Mesenchymal stem cell (in vitro differentiated cells and primary cell): ENCODE measurements around the gene TIAM2.
A peak's percentile ranks its signal among the peaks of the same experiment; 100 is the strongest.

Experiments
- DNase-seq: peaks from one replicate; pipeline ENCODE4 v3.0.0-alpha.2; 2013
- H2AFZ ChIP-seq: one replicate; pipeline ENCODE4 v1.6.1; 2013; ENCODE audit warnings: low read depth, mild to moderate bottlenecking, control low read depth, inconsistent platforms, low read length, moderate library complexity
- H2AK5ac ChIP-seq: 2 replicates; pipeline ENCODE4 v1.6.1; 2013; ENCODE audit warnings: low read length, moderate library complexity, mild to moderate bottlenecking, inconsistent platforms; ENCODE audit not compliant: severe bottlenecking
- H2BK120ac ChIP-seq: one replicate; pipeline ENCODE4 v1.6.1; 2013; ENCODE audit warnings: low read depth, mild to moderate bottlenecking, inconsistent platforms, low read length, moderate library complexity
- H2BK12ac ChIP-seq, 2 experiments: one replicate each; pipeline ENCODE4 v1.6.1; 2013; ENCODE audit warnings: inconsistent platforms in 2 of 2, low read length in 2 of 2, mild to moderate bottlenecking in 2 of 2, moderate library complexity in 2 of 2, control low read depth in 1 of 2
- H2BK15ac ChIP-seq: one replicate; pipeline ENCODE4 v1.6.1; 2013; ENCODE audit warnings: mild to moderate bottlenecking, low read depth, inconsistent platforms; ENCODE audit not compliant: poor library complexity, severe bottlenecking
- H2BK5ac ChIP-seq: 2 replicates; pipeline ENCODE4 v1.6.1; 2013; ENCODE audit warnings: low read depth, mild to moderate bottlenecking, low read length, control low read depth, inconsistent platforms; ENCODE audit not compliant: poor library complexity, severe bottlenecking
- H3K14ac ChIP-seq, 2 experiments: one replicate each; pipeline ENCODE4 v1.6.1; 2013; ENCODE audit warnings: inconsistent platforms in 2 of 2, low read length in 2 of 2, control low read depth in 1 of 2, mild to moderate bottlenecking in 1 of 2, moderate library complexity in 1 of 2
- H3K18ac ChIP-seq, 2 experiments: one replicate each; pipeline ENCODE4 v1.6.1; 2013; ENCODE audit warnings: inconsistent platforms in 2 of 2, low read length in 2 of 2, control low read depth in 1 of 2, low read depth in 1 of 2, mild to moderate bottlenecking in 1 of 2
- H3K23ac ChIP-seq, 2 experiments: one replicate each; pipeline ENCODE4 v1.6.1; 2013; ENCODE audit warnings: inconsistent platforms in 2 of 2, low read length in 2 of 2, mild to moderate bottlenecking in 2 of 2, moderate library complexity in 2 of 2, control low read depth in 1 of 2
- H3K27ac ChIP-seq: 2 replicates; pipeline ENCODE4 v1.5.1; 2013; ENCODE audit warnings: mild to moderate bottlenecking, moderate library complexity, low read length, control low read depth, inconsistent platforms; ENCODE audit not compliant: poor library complexity, severe bottlenecking
- H3K27me3 ChIP-seq, 2 experiments: 2 replicates each; pipeline versions ENCODE4 v1.6.1 to v1.7.0; 2013; ENCODE audit warnings: low read length in 2 of 2, mild to moderate bottlenecking in 2 of 2, moderate library complexity in 2 of 2, control low read depth in 1 of 2, inconsistent platforms in 1 of 2; ENCODE audit not compliant: control insufficient read depth in 1 of 2, insufficient read depth in 1 of 2
- H3K36me3 ChIP-seq, 2 experiments: 2 replicates each; pipeline versions ENCODE4 v1.6.1 to v1.7.0; 2013; ENCODE audit warnings: low read length in 2 of 2, control low read depth in 1 of 2, inconsistent platforms in 1 of 2, low read depth in 1 of 2, mild to moderate bottlenecking in 1 of 2; ENCODE audit not compliant: insufficient read depth in 2 of 2, control insufficient read depth in 1 of 2
- H3K4ac ChIP-seq, 2 experiments: one replicate each; pipeline ENCODE4 v1.6.1; 2013; ENCODE audit warnings: inconsistent platforms in 2 of 2, low read length in 2 of 2, mild to moderate bottlenecking in 2 of 2, moderate library complexity in 2 of 2, control low read depth in 1 of 2, low read depth in 1 of 2
- H3K4me1 ChIP-seq: 2 replicates; pipeline ENCODE4 v1.6.1; 2013; ENCODE audit warnings: low read depth, low read length, control low read depth; ENCODE audit not compliant: control insufficient read depth, insufficient read depth
- H3K4me2 ChIP-seq: 2 replicates; pipeline ENCODE4 v1.6.1; 2013; ENCODE audit warnings: low read length, mild to moderate bottlenecking, inconsistent platforms; ENCODE audit not compliant: poor library complexity, severe bottlenecking
- H3K4me3 ChIP-seq, 2 experiments: 2 replicates each; pipeline versions ENCODE4 v1.5.1 to v1.7.0; 2013; ENCODE audit warnings: low read length in 2 of 2, mild to moderate bottlenecking in 2 of 2, control low read depth in 1 of 2, low read depth in 1 of 2; ENCODE audit not compliant: insufficient read depth in 1 of 2
- H3K79me1 ChIP-seq: replicated peaks from 2 replicates; pipeline ENCODE4 v1.6.1; 2013; ENCODE audit warnings: mild to moderate bottlenecking, control low read depth, low read length, inconsistent platforms; ENCODE audit not compliant: poor library complexity, severe bottlenecking
- H3K9ac ChIP-seq: 2 replicates; pipeline ENCODE4 v1.7.0; 2013; ENCODE audit warnings: mild to moderate bottlenecking, low read length, moderate library complexity
- H3K9me3 ChIP-seq: 2 replicates; pipeline ENCODE4 v1.7.0; 2013; ENCODE audit warnings: mild to moderate bottlenecking, low read length; ENCODE audit not compliant: control insufficient read depth
- H4K8ac ChIP-seq: one replicate; pipeline ENCODE4 v1.6.1; 2013; ENCODE audit warnings: inconsistent platforms, mild to moderate bottlenecking, low read length, moderate library complexity
- H4K91ac ChIP-seq: one replicate; pipeline ENCODE4 v1.6.1; 2013; ENCODE audit warnings: mild to moderate bottlenecking, low read length, inconsistent platforms
- WGBS: methylation state at CpG from one replicate; pipeline ENCODE4 v1.1.7; 2013; ENCODE audit warnings: mixed read lengths; 5-methylcytosine and 5-hydroxymethylcytosine counted together

Gene TIAM2

DNA sequence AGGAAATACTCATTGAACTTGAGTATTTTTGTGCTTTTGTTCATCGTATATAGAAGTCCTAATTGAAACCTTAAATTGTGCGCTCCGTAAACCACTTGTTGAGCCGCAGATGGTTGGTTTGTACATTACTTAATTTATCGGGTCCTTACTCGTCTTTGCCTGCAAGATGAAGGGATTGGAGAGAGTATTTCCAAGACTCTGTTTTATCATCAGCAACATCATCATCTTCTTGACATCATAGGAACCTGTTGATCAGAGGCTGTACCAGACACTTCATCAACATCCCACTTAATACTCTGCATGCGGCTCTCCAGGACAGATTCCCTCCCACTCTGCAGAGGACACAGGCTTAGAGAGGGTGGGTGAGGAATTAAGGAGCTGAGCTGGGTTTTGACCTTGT is 28.6 kb downstream of the TIAM2 start:
- no peak overlapping the region for H3K4me3 ChIP-seq
- H4K8ac ChIP-seq = no peak overlapping the region
- no peak overlapping the region for H2BK12ac ChIP-seq
- no peaks in the 10 kb centered on the region for H3K79me1 ChIP-seq
- H3K14ac ChIP-seq = no peak overlapping the region
- H3K36me3 ChIP-seq = no peaks in the 10 kb centered on the region
- no peak overlapping the region for H3K23ac ChIP-seq
- no peak overlapping the region for H3K4ac ChIP-seq
- no peak overlapping the region for H2AFZ ChIP-seq
- H4K91ac ChIP-seq = peak overlapping the region; percentile 27
- DNase-seq = no peak
- no peak overlapping the region for H2AK5ac ChIP-seq
- H3K4me2 ChIP-seq = no peak overlapping the region
- H3K9me3 ChIP-seq = no peaks in the 10 kb centered on the region
- no peak overlapping the region for H2BK15ac ChIP-seq
- H3K9ac ChIP-seq = no peak overlapping the region
- H2BK120ac ChIP-seq = no peak overlapping the region
- no peak overlapping the region for H3K18ac ChIP-seq
- no peak overlapping the region for H2BK5ac ChIP-seq
- 91% methylated on average over 7 of the region's 7 CpGs for WGBS
- H3K4me1 ChIP-seq = no peaks in the 10 kb centered on the region
- no peak overlapping the region for H3K27ac ChIP-seq
- peaks cover 0 to 5% of the 10 kb centered on the region in 2 experiments for H3K27me3 ChIP-seq

DNA sequence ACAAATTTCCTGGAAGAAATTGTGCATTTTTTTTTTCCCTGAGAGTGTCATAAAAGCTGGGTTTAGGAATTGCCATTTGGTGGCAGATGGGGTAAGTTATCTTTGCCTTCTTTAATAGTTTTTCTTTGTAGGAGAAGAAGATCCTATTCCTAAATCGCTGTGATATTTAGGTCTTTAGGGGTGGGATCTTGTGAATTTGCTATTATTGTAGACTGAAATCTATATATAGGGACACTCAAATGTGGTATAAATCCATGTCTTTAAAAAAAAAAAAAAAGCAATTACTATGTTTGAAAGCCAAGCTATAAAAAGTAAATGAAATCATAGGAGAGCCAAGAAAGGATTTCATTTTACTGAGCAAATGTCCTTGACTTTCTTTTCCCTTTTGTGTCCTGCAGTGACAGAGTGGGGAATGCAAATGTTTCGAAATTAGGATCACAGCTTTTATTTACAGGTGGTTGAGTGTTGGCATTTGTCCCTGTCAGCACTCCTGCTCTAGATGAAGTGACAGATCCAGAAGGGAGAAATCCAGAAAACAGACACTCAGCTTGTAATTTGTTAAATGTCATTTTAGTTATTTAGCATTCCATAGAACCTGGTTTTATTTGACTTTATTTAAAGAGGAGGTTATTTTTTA is 29.4 kb downstream of the TIAM2 start:
- no peaks in the 10 kb centered on the region for H3K9me3 ChIP-seq
- no peak overlapping the region for H2BK12ac ChIP-seq
- H2BK5ac ChIP-seq = no peak overlapping the region
- no peaks in the 10 kb centered on the region for H3K36me3 ChIP-seq
- H3K4ac ChIP-seq = no peak overlapping the region
- H4K8ac ChIP-seq = no peak overlapping the region
- no peak overlapping the region for H3K14ac ChIP-seq
- H3K4me3 ChIP-seq = no peak overlapping the region
- H3K23ac ChIP-seq = no peak overlapping the region
- H2AK5ac ChIP-seq = no peak overlapping the region
- no peak overlapping the region for H3K27ac ChIP-seq
- no peak overlapping the region for H2BK120ac ChIP-seq
- WGBS = 95% methylated on average over 2 of the region's 2 CpGs
- H2AFZ ChIP-seq = no peak overlapping the region
- no peaks in the 10 kb centered on the region for H3K4me1 ChIP-seq
- H2BK15ac ChIP-seq = no peak overlapping the region
- no peak overlapping the region for H3K18ac ChIP-seq
- no peak overlapping the region for H3K9ac ChIP-seq
- H3K4me2 ChIP-seq = no peak overlapping the region
- H3K79me1 ChIP-seq = no peaks in the 10 kb centered on the region
- peaks cover 0 to 5% of the 10 kb centered on the region in 2 experiments for H3K27me3 ChIP-seq
- DNase-seq = no peak
- no peak overlapping the region for H4K91ac ChIP-seq

DNA sequence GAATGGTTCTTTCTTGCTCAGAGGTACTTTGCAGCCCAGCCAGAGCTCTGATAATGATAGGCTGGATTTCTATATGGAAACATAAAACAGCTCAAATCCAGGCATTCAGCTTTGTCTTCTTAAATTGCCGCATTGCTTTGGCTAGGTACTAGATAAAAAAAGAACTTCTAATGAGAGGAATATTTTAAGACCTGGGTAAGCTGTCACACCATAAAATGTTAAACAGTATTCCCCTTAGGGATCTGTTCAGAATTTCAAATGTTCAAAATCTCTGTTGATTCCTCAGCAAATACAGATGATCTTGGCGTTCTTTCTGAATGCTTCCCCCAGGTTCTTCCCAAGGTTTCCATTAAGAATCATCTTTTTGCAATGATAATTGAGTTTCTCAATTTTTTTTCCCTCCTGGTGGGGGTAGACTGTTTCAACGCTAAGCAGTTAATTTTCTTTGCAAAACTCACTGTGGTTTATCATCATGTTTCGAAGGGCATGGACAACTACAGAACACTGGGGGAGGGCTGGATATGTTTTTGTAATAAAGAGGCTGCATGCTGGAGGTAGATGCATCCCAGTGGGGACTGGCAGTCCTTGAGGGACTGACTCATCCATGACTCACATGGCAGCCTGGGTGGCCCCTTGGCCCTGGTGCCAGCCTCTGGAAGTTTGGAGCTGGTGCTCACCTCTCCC is 31.0 kb downstream of the TIAM2 start:
- Histone ChIP-seq H3K23ac (no peak overlapping the region), H2AK5ac (peak overlapping the region; percentile 81), H3K4me2 (peak overlapping the region; percentile 12), H4K8ac (no peak overlapping the region), H3K36me3 (no peaks in the 10 kb centered on the region), H2BK120ac (no peak overlapping the region), H3K27me3 (peaks cover 0 to 5% of the 10 kb centered on the region in 2 experiments), H3K27ac (peak overlapping the region; percentile 48), H3K4me1 (no peaks in the 10 kb centered on the region), H3K14ac (no peak overlapping the region), H4K91ac (no peak overlapping the region), H3K18ac (peak overlapping the region in 1 of 2 experiments; percentile 43), H2AFZ (no peak overlapping the region), H2BK15ac (no peak overlapping the region), H3K4me3 (no peak overlapping the region), H2BK5ac (no peak overlapping the region), H2BK12ac (no peak overlapping the region), H3K9me3 (no peaks in the 10 kb centered on the region), H3K9ac (no peak overlapping the region), H3K4ac (no peak overlapping the region), H3K79me1 (no peaks in the 10 kb centered on the region)
- 37% methylated on average over 3 of the region's 4 CpGs for WGBS
- DNase-seq = peak; percentile 80

DNA sequence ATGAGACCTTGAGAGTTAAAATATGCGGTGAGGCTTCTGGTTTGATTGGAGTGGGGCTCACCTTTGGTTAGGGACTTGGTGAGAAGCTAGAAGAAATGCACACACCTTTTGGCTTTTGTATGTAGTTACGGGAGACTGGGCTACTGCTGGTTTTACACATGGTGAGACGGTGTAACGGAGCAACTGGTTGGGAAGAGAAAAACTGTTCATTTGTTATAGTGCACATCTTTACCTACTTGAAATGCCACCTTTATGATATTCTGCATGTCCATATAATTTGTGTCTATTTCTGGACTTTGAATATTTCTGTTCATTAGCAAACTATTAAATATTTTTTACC is 31.6 kb downstream of the TIAM2 start:
- Histone ChIP-seq H2AK5ac (no peak overlapping the region), H3K14ac (no peak overlapping the region), H2AFZ (no peak overlapping the region), H3K18ac (no peak overlapping the region), H3K4me1 (no peaks in the 10 kb centered on the region), H3K27ac (peak overlapping the region; percentile 48), H3K79me1 (no peaks in the 10 kb centered on the region), H3K4ac (no peak overlapping the region), H3K4me3 (no peak overlapping the region), H4K8ac (no peak overlapping the region), H2BK12ac (no peak overlapping the region), H2BK120ac (no peak overlapping the region), H3K9ac (no peak overlapping the region), H3K27me3 (peaks cover 0 to 5% of the 10 kb centered on the region in 2 experiments), H3K9me3 (no peaks in the 10 kb centered on the region), H3K36me3 (no peaks in the 10 kb centered on the region), H2BK5ac (no peak overlapping the region), H3K23ac (no peak overlapping the region), H4K91ac (no peak overlapping the region), H2BK15ac (no peak overlapping the region), H3K4me2 (peak overlapping the region; percentile 12)
- 59% methylated on average over 3 of the region's 4 CpGs for WGBS
- DNase-seq = no peak
